ENCODE measurements around the gene ARHGAP33. TPM values are rescaled to one million over a fixed set of nuclear protein-coding genes. Genes with fewer than 3 reads are reported as not detected.
A peak's percentile ranks its signal among the peaks of the same experiment; 100 is the strongest.

Gene ARHGAP33
- total RNA-seq, 1 experiment from 2014 or later = 3.7 TPM

- H3K4me3 ChIP-seq = no peak overlapping the region
- H3K9me3 ChIP-seq (replicated peaks) = no peaks in the 10 kb centered on the region
- peak in 1 of 2 experiments; percentile 41 for DNase-seq (ENCODE audit: low read depth in 1 of 2, low spot score in 2 of 2)
- H3K4me1 ChIP-seq (replicated peaks) = no peaks in the 10 kb centered on the region
- peaks cover 23% of the 10 kb centered on the region for H3K27me3 ChIP-seq (replicated peaks)
- H3K36me3 ChIP-seq = no peaks in the 10 kb centered on the region
- H3K27ac ChIP-seq = no peak overlapping the region
Observed at GRCh38 chr19:35797663-35798062, 22.3 kb downstream of the ARHGAP33 start.

- H3K36me3 ChIP-seq = no peaks in the 10 kb centered on the region
- peaks cover 6% of the 10 kb centered on the region for H3K27me3 ChIP-seq (replicated peaks)
- H3K9me3 ChIP-seq (replicated peaks) = no peaks in the 10 kb centered on the region
- H3K4me1 ChIP-seq (replicated peaks) = no peaks in the 10 kb centered on the region
- H3K27ac ChIP-seq = no peak overlapping the region
- H3K4me3 ChIP-seq = no peak overlapping the region
- no peak for DNase-seq (ENCODE audit: low read depth in 1 of 2, low spot score in 2 of 2)
Observed at GRCh38 chr19:35801828-35802227, 26.5 kb downstream of the ARHGAP33 start.

DNA sequence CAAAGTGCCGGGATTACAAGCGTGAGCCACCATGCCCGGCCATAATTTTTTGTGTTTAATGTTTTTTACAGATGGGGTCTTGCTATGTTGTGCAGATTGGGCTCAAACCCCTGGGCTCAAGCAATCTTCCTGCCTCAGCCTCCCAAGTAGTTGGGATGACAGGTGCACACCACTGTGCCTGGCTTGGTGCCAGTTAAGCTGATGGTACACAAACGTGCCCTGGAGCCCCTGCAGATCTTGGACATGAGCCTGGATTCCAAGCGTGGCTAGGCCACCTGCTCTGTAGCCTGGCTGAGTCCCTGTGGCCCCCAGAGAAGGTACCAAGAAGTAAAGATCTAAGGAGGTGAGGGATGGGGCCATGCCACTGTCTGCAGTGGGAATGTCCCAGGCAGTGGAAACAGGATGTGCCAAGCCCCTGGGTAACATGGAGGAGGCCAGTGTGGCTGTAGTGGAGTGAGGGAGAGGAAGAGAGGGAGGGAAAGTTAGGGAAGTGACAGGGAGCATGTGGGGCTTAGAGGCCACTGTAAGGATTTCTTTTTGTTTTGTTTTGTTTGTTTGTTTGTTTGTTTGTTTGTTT is 30.2 kb downstream of the ARHGAP33 start:
- no peaks in the 10 kb centered on the region for H3K4me1 ChIP-seq (replicated peaks)
- DNase-seq (ENCODE audit: low read depth in 1 of 2, low spot score in 2 of 2) = no peak
- no peak overlapping the region for H3K27ac ChIP-seq
- no peak overlapping the region for H3K4me3 ChIP-seq
- H3K36me3 ChIP-seq = no peaks in the 10 kb centered on the region
- H3K9me3 ChIP-seq (replicated peaks) = no peaks in the 10 kb centered on the region
- peaks cover 6% of the 10 kb centered on the region for H3K27me3 ChIP-seq (replicated peaks)

- no peak overlapping the region for H3K4me3 ChIP-seq
Observed at GRCh38 chr19:35806597-35806996, 31.2 kb downstream of the ARHGAP33 start.

GRCh38 chr19:35807633-35808032 is 32.3 kb downstream of the ARHGAP33 start:
- Histone ChIP-seq H3K27me3 (replicated peaks) (peaks cover 19% of the 10 kb centered on the region), H3K36me3 (no peaks in the 10 kb centered on the region), H3K27ac (no peak overlapping the region), H3K9me3 (replicated peaks) (no peaks in the 10 kb centered on the region), H3K4me3 (no peak overlapping the region), H3K4me1 (replicated peaks) (no peaks in the 10 kb centered on the region)
- no peak for DNase-seq (ENCODE audit: low read depth in 1 of 2, low spot score in 2 of 2)

More at GRCh38 chr19:35806597-35806996, 31.2 kb downstream of the ARHGAP33 start:
- no peak overlapping the region for H3K27ac ChIP-seq
- H3K36me3 ChIP-seq = no peaks in the 10 kb centered on the region
- no peaks in the 10 kb centered on the region for H3K9me3 ChIP-seq (replicated peaks)
- no peaks in the 10 kb centered on the region for H3K4me1 ChIP-seq (replicated peaks)
- peaks cover 11% of the 10 kb centered on the region for H3K27me3 ChIP-seq (replicated peaks)
- no peak for DNase-seq (ENCODE audit: low read depth in 1 of 2, low spot score in 2 of 2)

- Histone ChIP-seq H3K27me3 (replicated peaks) (peaks cover 24% of the 10 kb centered on the region), H3K36me3 (no peaks in the 10 kb centered on the region), H3K27ac (no peak overlapping the region), H3K9me3 (replicated peaks) (no peaks in the 10 kb centered on the region), H3K4me3 (no peak overlapping the region), H3K4me1 (replicated peaks) (no peaks in the 10 kb centered on the region)
- DNase-seq (ENCODE audit: low read depth in 1 of 2, low spot score in 2 of 2) = no peak
Observed at GRCh38 chr19:35811317-35812219, 36.2 kb downstream of the ARHGAP33 start.

DNA sequence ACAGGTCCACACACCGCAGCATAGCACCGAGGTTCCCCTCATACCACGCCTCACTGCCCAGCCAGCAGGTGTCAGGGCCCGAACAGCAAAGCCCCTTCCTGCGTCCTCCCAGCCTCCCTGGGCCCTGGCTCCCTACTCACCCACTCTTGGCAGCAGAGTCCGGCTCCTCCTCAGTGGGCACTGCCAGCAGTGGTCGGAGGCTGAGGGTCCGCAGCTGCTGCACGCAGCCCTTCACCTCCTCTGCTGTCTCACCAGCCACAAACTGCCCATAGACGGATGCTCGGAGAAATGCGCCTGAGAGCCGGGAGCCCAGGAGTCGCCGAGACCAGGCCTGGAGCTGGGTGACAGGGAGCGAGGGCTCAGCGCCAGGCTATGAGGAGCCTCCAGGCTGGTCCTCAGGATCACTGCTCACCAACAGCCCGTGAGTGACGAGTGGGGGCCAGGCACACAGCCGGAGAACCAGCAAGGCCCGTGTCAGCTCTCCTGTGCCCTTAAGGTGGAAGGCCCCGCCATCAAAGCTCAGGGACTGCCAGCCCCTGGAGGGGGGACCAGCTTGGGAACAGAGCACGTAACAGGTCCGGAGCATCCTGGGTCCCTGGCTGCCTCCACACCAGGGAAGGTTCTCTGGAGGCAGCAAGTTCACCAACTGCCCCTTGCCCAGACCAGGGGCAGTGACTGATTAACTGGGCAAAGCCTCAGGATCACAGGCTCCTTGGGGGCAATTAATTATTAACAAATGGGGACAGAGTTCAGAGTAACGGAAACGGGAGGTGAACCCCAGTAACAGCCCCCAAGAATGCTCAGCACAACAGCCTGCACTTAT is 37.1 kb downstream of the ARHGAP33 start, which contains the start of gene PRODH2:
Gene PRODH2, minus strand, starts transcription at position 626 of the 823 bp plus-strand sequence. Its CDS starts 40 bp downstream, at position 586.
- Histone ChIP-seq H3K27ac (no peak within 1 kb of the TSS), H3K36me3 (no peaks in the 10 kb centered on the region), H3K4me1 (replicated peaks) (no peaks in the 10 kb centered on the region), H3K9me3 (replicated peaks) (no peaks in the 10 kb centered on the region), H3K4me3 (no peak within 1 kb of the TSS), H3K27me3 (replicated peaks) (peaks cover 19% of the 10 kb centered on the region)
- no peak for DNase-seq (ENCODE audit: low read depth in 1 of 2, low spot score in 2 of 2)

DNA sequence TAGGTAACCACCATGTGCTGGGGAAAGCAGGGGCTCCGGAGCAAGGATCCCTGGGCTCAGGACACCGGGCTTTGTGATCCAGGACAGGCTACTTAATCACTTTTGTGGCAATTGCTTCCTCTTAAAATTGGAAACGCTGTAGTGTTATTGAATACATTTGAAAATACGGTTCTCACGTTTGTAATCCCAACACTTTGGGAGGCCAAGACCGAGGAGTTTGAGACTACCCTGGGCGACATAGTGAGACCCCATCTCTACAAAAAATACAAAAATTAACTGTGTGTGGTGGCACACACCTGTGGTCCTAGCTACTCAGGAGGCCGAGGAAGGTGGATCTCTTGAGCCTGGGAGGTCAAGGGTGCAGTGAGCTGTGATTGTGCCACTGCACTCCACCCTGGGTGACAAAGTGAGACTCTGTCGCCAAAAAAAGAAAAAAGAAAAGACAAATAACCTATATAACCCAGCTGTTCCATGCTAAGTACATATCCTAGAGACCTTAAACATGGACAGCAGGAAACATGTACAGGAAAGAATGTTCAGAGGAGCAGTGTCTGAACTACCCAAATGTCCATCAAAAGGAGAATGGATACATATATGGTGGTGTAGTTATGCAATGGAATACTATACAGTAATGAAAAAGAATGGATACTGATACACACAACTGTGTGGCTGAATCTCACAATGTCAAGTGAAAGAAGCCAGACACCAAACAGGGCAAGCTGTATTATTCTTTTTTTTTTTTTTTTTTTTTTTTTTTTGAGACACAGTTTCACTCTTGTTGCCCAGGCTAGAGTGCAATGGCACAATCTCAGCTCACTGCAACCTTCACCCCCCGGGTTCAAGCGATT is 37.9 kb downstream of the ARHGAP33 start:
- Histone ChIP-seq H3K27ac (no peak overlapping the region), H3K9me3 (replicated peaks) (no peaks in the 10 kb centered on the region), H3K27me3 (replicated peaks) (peaks cover 19% of the 10 kb centered on the region), H3K4me1 (replicated peaks) (no peaks in the 10 kb centered on the region), H3K4me3 (no peak overlapping the region), H3K36me3 (no peaks in the 10 kb centered on the region)
- no peak for DNase-seq (ENCODE audit: low read depth in 1 of 2, low spot score in 2 of 2)

DNA sequence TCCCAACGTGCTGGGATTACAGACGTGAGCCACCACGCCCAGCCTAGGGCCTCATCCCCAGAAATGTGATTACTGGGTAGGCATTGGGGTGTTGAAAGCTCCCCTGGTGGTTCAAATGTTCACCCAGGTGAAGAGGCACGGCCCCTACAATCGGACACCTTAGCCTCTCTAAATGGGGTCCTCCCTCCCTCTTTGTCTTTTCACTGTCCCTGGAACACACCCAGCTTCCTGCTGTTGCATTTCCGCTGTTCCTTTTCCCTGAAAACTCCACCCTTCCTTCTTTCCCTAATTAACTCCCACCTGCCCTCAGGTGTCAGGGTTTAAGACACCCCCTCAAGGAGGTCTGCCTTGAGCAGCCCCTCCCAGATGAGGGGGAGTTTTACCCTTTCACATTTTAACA is 40.9 kb downstream of the ARHGAP33 start:
- H3K27me3 ChIP-seq (replicated peaks) = peaks cover 24% of the 10 kb centered on the region
- DNase-seq (ENCODE audit: low read depth in 1 of 2, low spot score in 2 of 2) = no peak
- H3K27ac ChIP-seq = no peak overlapping the region
- no peaks in the 10 kb centered on the region for H3K36me3 ChIP-seq
- no peak overlapping the region for H3K4me3 ChIP-seq
- no peaks in the 10 kb centered on the region for H3K9me3 ChIP-seq (replicated peaks)
- H3K4me1 ChIP-seq (replicated peaks) = no peaks in the 10 kb centered on the region

DNA sequence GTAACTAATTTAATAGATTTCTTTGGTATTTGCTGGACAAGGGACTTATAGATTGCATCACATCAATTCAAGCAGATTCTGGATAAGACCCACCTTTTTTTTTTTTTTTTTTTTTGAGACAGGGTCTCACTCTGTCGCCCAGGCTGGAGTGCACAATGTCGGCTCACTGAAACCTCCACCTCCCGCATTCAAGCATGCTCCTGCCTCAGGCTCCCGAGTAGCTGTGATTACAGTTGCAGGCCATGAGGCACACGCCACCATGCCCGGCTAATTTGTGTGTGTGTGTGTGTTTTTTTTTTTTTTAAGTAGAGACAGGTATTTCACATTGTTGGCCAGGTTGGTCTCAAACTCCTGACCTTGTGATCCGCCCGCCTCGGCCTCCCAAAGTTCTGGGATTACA is 41.5 kb downstream of the ARHGAP33 start:
- Histone ChIP-seq H3K9me3 (replicated peaks) (no peaks in the 10 kb centered on the region), H3K4me3 (no peak overlapping the region), H3K27me3 (replicated peaks) (peaks cover 20% of the 10 kb centered on the region), H3K36me3 (no peaks in the 10 kb centered on the region), H3K27ac (no peak overlapping the region), H3K4me1 (replicated peaks) (no peaks in the 10 kb centered on the region)
- DNase-seq (ENCODE audit: low read depth in 1 of 2, low spot score in 2 of 2) = no peak

- Histone ChIP-seq H3K9me3 (replicated peaks) (no peaks in the 10 kb centered on the region), H3K4me3 (no peak overlapping the region), H3K36me3 (no peaks in the 10 kb centered on the region), H3K27ac (no peak overlapping the region), H3K4me1 (replicated peaks) (no peaks in the 10 kb centered on the region), H3K27me3 (replicated peaks) (peaks cover 10% of the 10 kb centered on the region)
- DNase-seq (ENCODE audit: low read depth in 1 of 2, low spot score in 2 of 2) = no peak
Observed at GRCh38 chr19:35818445-35818844, 43.1 kb downstream of the ARHGAP33 start.

- Histone ChIP-seq H3K36me3 (no peaks in the 10 kb centered on the region), H3K4me3 (no peak overlapping the region), H3K4me1 (replicated peaks) (no peaks in the 10 kb centered on the region), H3K27ac (no peak overlapping the region), H3K27me3 (replicated peaks) (peaks cover 18% of the 10 kb centered on the region), H3K9me3 (replicated peaks) (no peaks in the 10 kb centered on the region)
- DNase-seq (ENCODE audit: low read depth in 1 of 2, low spot score in 2 of 2) = no peak
Observed at GRCh38 chr19:35822579-35822978, 47.2 kb downstream of the ARHGAP33 start.

- H3K36me3 ChIP-seq = no peaks in the 10 kb centered on the region
- H3K4me1 ChIP-seq (replicated peaks) = no peaks in the 10 kb centered on the region
- H3K4me3 ChIP-seq = no peak overlapping the region
- no peak for DNase-seq (ENCODE audit: low read depth in 1 of 2, low spot score in 2 of 2)
- H3K27me3 ChIP-seq (replicated peaks) = peaks cover 23% of the 10 kb centered on the region
- H3K27ac ChIP-seq = no peak overlapping the region
- H3K9me3 ChIP-seq (replicated peaks) = 0 out of 2 replicates have a peak, but pooled peaks cover 4% of the 10 kb centered on the region
Observed at GRCh38 chr19:35824150-35824549, 48.8 kb downstream of the ARHGAP33 start.

All from SJSA1 (cell line).